HT1080 (cell line): ENCODE results near the gene FAM168A. TPM values are rescaled to one million over a fixed set of nuclear protein-coding genes. Genes with fewer than 3 reads are reported as not detected.
"Not testable (repeated sequence)": the region's sequence is repeated elsewhere in the genome, so short reads cannot be mapped to it uniquely, and the experiment has no call there.

Source experiments
- DNase-seq: peaks from one replicate; pipeline ENCODE4 v3.0.0-alpha.2; 2015; ENCODE audit warnings: low read depth
- total RNA-seq: library from RNA; depleted of rRNA; stranded (reverse); fragments of >200 nt; shearing (Covaris generic); gene quantifications from 2 replicates; pipeline ENCODE4 v1.2.3, GENCODE V29; 2014

The FAM168A gene
- total RNA-seq, 1 experiment from 2014 or later: 20.3 TPM

DNA sequence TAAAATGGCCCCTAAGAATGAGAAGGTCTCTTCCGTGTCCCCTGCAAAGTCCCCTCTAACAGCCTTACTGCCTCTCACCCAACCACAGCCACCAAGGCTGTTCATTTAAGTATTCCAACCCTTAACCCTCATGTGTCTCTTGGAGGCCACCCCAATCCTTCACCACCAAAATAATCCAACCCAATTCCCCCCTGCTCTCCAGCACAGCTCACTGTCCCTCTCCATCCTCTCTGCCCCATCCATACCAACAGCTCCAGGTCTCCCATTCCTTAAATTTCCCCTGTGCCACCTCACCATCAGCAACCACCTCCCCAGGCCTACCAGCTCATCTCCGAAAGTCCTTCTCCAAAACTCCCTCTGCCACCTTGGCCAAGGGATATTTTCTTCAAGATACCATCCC, 1.4 kb downstream of the FAM168A start:
- DNase-seq: no peak

DNA sequence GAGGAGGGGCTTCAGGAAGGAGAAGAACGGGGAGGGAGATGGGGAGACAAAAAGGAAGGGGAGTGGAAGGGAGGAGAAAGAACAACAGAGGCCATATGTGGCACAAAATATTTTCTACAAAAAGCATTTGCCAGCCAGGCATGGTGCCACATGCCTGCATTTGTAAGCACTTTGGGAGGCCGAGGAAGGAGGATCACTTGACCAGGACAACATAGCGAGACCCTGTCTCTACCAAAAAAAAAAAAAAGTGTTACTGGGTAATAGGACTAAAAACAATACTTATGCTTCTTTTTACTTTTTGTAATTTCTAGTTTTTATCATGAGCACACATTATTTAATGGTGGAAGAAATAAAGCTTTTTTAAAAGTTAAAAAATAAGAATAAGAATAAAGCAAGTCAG, 5.3 kb downstream of the FAM168A start:
- no peak for DNase-seq

DNA sequence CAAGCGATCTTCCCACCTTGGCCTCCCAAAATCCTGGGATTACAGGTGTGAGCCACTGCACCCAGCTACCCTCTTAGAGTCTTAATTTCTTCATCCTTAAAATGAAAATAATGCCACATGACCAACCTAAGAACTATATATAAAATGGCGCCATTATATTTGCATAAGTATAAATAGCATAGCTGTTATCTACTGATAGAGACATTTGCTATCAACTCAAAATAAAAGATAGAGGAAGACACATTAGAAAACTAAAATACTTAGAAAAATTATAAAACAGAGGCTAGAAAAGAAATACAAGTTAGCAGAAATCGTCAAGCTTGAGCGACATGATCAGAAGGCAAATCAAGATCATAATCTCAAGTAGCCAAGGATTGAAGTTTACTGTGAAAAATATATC, 6.2 kb downstream of the FAM168A start:
- no peak for DNase-seq

DNA sequence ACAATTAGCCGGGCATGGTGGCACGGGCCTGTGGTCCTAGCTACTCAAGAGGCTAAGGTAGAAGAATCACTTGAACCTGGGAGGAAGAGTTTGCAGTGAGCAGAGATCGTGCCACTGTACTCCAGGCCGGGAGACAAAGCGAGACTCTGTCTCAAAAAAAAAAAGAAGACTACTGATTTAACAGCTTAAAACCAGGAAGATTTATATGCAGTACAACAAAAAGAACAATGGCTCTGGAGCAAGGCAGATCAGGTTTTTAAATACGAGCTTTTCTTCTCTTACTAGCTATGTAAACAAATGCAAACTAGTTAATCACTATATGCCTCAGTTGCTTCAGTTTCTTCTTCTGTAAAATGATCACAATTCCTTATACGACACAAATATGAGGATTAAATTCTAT, 6.9 kb downstream of the FAM168A start:
- no peak for DNase-seq

DNA sequence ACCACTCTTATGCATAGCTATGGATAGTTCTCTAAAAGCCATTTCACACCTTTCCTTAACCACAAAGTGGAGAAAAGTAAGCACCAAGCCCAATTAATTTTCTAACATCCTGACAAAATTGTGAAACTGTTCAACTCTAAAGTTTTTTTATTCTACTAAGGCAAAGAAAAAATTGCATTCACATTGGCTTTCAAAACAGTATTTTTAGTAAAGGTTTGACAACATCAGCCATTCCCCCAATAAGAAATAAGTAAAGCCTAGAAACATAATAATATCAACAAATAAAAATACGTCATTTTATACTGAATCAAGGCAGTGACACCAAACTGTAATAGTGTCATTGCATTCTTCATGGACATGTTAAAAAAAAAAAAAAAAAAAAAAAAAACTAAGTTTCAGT, 11.1 kb downstream of the FAM168A start:
- DNase-seq: no peak

DNA sequence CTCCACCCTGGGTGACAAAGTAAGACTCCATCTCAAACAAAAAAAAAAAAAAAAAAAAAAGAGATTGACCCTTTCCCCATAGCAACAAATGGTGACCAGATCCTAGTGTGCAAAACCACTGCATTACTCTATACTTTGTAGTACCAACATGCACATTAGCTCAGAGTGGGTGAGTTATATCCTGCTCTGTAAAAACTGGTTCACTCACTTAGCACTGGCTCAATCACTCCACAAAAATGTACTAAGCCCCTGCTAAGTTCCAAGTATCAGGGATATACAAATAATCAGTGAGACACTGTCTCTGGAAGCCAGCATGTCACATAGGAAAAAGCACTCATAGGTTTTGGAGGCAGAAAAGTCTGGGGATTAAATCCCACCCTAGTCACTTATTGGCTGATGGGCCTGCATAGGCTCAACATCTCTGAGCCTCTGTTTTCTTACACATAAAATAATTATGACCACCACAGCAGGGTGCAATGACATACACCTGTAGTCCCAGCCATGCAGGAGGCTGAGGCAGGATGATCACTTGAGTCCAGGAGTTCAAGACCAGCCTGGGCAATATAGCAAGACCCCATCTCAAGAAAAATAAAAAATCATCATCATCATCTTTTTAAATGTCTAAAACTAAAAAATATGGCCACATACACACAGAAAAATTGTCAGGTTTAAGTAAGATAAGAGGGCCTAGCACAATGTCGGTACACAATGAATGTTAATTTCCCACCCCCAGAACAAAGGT, 11.9 kb downstream of the FAM168A start:
- peak; percentile 68 for DNase-seq

DNA sequence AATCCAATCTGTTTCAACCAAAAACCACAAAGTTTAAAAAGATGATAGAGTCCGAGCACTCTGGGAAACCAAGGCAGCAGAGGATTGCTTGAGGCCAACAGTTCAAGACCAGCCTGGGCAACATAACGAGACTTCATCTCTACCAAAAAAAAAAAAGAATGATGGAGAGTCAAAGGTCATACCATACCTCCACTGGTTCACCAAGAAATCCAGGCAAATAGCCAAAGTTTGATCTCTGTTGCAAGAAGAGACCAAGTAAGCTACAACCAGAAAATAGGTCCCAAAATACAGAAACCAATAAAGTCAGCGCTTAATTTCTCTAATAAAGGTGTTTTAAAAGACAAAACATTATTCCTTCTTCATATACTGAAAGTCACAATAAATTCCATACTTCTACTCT, 13.1 kb downstream of the FAM168A start:
- no peak for DNase-seq

DNA sequence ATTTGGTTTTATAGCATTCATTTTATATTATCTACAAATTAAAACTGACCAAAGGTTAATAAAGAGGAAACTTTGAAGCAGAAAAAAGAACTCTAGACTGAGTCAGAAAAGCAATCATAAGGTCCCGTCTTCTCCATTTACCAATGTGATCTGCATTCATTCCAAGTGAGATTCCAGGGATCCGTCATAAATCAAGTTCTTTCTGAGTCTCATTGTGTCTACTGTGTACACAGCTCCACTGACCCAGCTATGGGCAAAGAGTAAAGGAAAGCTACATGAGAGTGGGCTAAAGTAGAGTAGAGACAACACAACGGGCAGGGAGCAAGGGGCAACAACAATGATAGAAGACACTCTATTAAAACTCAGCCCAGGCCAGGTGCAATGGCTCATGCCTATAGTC, 15.3 kb downstream of the FAM168A start:
- no peak for DNase-seq

DNA sequence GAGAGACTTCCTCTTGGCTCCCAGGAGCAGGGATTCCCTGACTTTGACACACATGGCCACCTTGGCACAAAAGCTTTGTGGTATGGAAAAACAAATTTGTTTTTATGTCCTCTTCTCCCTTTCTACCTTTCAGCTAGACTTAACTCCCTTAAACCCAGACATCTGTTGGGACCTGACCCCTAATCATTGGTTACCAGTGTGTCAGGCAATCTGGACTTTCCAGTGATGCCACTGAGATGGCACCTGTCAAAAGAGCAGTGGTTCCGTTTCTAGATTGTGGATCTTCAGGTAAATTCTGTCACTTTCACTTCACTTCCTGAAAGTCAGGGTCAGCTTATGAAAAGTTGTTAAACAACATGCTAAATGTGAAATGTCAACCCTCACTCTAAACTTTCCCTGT, 17.2 kb downstream of the FAM168A start:
- not testable (repeated sequence) for DNase-seq

DNA sequence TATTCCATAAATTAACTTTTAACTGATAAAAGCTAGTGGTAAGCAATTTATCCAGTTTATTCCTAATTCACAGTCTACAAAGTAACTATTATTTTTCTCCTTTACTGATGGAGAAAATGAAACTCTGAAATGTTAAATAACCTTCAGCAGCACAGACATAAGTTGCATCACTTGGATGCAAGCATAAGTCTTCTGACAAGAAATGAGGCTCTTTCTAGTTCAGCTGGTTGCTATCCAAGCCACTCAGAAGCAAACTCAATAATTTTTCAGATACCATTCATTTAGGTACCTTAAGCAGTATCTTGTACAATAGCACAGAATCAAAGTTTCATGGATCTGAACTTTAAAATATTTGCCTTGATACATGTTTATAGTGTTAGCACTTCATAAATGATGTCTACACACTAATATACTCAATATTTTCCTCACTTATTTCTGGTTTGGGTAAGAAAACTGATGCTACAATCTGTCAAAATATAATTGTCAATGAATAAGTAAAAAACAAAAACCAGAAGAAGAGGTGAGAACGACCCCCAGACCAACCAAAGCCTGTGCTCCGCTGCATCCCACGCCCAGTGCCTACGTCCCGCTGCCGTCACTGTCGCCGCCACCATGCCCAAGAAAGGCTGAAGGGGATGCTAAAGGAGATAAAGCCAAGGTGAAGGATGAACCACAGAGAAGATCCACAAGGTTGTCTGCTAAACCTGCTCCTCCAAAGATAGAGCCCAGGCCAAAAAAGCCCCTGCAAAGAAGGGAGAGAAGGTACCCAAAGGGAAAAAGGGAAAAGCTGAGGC, 18.1 kb downstream of the FAM168A start:
- no peak for DNase-seq

DNA sequence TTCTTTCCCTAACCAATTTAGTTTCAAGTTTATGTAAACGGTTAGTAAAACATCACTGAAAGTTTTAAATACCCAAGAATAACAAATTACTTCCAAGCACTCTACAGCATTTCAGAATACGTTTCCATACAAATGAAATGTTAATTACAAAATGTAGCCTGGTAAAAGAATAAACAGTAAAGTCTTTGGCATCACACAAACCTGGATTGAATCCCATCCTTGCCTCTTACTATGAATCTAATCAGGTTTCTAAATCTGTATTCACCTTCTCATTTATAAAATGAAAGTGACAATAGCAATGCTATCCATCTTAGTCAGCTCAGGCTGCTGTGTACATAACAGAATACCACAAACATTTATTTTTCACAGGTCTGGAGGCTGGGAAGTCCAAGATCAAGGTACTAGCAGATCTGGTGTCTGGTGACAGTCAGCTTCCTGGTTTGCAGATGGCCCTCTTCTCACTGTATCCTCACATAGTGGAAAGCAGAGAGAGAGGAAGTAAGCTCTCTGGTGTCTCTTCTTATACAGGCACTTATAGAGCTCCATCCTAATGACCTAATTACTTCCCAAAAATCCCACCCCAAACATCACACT, 19.2 kb downstream of the FAM168A start:
- no peak for DNase-seq

DNA sequence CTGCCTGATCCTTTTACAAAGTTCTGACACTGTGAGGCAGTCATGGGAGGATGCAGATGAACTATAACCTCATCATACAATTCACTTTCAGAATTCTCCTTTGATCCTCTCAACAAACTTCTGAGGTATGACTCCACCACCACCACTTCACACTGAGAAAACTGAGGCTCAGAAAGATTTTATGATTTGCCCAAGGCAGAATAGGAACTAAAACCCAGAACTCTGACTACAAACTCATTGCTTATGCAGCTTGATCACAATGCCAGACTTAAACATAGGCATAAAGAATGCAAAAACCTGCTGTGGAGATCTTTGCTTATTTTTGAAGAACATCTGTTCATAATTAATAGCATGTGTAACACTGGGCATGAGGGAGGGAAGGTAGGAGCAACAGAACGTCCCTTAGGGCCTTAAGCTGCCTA, 20.4 kb downstream of the FAM168A start:
- DNase-seq: no peak

DNA sequence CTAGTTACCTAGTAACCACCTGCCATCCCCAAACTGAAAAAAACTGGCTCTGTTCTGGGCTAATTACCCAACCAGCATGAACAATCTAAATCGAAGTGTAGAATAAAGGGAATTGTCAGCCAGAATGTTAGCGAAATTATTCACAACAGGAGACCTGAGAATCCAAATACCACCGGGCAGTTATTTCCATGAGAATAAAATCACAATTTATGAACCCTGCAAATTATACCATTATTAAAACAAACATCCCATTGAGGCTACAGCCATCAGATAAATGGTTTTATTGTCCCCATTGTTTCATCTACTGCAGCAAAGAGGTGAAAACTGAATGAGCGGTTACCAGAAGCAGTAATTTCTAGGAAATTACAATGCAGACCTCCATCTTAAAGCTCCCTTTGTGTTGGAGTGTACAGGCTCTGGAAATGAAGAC, 21.7 kb downstream of the FAM168A start:
- DNase-seq: no peak

DNA sequence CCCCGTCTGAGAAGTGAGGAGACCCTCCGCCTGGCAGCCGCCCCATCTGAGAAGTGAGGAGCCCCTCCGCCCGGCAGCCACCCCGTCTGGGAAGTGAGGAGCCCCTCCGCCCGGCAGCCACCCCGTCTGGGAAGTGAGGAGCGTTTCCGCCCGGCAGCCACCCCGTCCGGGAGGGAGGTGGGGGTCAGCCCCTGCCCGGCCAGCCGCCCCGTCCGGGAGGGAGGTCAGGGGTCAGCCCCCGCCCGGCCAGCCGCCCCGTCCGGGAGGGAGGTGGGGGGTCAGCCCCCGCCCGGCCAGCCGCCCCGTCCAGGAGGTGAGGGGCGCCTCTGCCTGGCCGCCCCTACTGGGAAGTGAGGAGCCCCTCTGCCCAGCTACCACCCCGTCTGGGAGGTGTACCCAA, 25.9 kb downstream of the FAM168A start:
- DNase-seq: not testable (repeated sequence)

DNA sequence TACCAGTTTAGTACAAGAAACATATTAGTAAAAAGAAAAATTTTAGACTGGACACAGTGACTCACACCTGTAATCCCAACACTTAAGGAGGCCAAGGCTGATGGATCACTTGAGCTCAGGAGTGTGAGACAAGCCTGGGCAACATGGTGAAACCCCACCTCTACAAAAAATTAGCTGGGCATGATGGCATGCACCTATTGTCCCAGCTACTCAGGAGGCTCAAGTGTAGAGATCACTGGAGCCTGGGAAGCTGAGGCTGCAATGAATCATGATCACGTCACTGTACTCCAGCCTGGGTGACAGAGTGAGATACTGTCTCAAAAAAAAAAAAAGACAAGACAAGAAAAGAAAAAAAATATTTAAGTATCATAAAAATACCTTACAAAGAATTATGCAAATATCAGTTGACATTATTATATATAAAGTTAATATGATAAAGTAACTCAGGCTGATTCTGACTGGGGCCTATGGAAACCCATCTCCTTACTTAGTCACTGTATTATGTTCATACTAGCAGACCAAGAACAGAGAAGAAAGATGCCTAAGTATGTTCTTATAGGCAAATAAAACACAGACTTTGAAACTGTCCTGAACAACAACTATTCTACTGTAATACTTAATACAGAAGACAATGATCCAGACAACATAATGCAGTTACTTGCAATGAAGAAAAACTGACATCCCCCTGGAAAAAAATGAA, 27.3 kb downstream of the FAM168A start:
- peak; percentile 93 for DNase-seq

DNA sequence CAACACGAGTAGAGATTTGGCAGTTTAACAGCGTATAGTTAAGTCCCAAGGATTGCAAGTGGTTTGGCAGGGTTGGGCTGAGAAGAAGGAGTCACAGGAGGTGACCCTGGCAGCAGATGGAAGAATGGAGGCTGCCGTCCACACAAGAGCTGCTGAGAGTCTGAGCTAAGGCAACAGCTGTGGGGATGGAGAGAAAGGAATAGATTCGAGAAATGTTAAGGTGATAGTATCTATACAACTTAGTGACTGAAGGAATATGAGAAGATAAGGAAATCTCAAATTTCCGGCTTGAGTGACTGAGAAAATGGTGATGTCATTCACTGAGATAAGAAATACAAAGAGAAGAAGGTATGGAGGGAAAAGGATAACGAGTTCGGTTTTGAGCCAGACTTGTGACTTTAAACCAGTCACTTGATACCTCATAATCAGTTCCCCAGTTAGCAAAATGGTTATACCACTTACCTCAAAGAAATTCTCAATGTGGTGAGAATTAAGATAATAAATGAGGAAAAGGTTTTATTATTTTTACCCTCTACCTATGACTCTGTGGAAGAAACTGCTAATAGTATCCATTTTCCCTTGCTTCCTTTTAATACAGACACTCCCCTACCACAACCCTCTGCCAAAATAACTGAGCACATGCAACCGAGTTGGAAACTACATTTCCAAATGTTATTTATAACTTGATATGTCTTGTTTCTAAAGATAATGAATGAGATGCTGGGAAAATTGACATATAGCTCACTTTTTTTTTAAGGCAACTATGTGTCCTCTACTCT, 30.7 kb downstream of the FAM168A start:
- no peak for DNase-seq

DNA sequence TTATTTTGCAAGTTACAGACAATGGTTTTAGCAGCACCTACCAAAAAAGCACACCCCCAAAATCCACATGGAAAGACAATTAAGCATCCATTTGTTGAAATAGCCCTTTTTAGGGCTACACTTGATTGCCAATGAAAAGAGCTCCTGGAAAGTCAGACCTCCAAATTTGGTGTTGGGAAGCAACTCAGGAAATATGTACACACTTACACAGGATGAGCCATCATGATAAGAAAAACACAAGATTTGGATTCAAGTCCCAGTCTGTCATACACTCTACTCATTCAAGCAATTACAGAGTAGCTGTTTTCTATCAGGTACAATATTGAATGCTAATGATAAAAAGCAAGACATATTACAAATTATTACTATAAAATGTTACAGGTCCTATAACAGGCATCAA, 31.5 kb downstream of the FAM168A start:
- peak; percentile 28 for DNase-seq

DNA sequence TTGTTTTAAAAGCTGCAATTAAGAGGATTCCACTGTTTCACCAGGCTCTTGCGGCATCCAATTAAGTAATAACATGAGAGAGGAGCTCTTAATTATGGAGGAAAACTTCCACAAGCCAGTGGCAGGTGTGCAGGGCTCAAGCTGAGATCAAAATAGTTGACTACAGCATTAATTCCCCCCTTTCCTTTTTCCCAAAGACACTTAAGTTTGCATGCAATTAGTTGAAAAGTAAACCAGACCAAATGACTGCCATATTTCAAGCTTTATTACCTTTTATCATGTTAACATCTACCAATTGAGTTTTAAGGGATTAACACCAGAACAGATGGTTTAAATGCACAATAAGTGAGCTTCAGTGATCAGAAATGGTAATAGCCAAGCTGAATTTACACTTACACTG, 32.1 kb downstream of the FAM168A start:
- no peak for DNase-seq

DNA sequence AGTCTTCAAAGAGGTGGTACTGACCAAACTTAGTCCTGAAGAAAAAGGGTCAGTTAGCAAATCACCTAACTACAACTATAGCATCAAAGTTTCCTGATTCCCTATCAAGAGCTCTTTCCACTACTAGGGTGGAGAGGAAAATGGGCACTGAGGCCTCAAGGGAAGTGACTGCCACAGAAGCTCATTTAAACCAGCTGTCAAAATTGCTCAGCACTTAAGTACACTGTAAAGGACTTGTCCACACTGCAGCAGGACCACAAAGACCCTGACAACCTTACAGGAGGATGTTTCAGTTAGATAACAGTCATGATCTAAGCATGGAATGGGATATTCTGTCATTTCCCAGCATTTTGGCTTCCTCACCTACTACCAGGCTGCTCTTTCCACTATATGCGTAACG, 33.0 kb downstream of the FAM168A start:
- no peak for DNase-seq

DNA sequence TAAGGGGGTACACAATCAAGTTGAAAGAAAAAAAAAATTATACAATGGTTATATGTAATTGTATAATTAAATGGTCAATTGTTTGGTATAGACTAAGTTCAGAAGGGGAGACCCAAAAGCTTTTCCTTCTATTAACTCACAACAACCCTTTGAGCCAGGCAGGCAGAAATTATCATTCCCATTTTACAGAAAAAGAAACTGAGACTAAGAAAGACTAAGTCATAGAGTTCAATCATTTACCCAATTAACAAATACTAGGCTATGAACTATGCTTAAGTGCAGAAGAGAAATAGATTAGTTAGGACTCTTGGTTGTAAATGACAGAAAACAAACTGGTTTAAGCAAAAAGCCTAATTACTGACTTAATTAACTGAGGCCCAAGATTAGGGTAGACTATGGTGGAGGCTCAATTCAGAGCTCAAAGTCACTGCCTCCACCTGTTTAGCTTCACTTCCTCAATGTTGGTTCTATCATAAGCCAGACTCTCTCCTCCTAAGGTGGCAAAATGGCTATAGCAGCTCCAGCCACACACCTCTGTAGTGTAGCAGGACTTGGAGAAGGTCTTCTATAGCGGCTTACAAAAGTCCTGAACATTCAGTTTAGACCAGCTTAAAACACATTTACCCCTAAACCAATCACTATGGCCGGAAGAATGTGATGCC, 34.2 kb downstream of the FAM168A start:
- DNase-seq: no peak

DNA sequence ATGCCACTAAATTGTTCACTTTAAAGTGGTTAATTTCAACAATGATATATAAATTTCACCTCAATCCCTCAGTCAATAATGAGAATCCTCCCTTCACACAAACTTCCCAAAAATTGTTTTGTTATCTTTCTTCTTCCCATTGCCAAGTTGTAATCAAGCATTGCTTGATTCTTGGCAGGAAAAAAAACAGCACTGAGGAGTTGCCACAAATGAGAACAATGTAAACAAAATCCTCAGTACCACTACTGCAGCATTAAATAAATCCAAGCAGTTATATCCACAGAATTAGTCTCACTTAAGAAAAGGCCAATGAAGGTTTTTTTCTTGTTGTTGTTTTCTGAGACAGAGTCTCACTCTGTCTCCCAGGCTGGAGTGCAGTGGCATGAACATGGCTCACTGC, 38.2 kb downstream of the FAM168A start:
- DNase-seq: no peak
